EH (cell line): ENCODE measurements around the gene SOX4.
A peak's percentile ranks its signal among the peaks of the same experiment; 100 is the strongest.

ENCODE experiments used
- DNase-seq: peaks from one replicate; pipeline ENCODE4 v3.0.0-alpha.2; 2015; ENCODE audit warnings: low read depth

The SOX4 gene

GRCh38 chr6:21613809-21614208, 20.3 kb downstream of the SOX4 start:
- DNase-seq = no peak

DNA sequence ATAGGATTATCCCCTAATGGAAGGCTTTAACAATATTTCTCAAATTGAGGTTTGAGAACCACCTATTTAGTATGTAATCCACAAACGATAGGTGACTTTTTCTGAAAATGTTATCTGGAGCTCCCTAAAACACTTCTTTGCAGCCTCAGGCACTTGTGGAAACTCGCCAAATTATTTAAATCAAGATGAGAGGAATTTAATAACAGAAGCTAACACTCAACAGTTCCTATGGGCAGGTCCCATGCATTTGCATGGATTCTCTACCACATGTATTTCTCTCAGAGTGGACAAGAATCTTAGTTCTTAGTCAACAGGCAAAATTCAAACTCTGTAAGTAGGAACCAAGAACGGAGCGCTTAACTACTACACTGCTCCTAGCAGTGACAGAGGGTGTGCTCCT, 20.7 kb downstream of the SOX4 start:
- no peak for DNase-seq

DNA sequence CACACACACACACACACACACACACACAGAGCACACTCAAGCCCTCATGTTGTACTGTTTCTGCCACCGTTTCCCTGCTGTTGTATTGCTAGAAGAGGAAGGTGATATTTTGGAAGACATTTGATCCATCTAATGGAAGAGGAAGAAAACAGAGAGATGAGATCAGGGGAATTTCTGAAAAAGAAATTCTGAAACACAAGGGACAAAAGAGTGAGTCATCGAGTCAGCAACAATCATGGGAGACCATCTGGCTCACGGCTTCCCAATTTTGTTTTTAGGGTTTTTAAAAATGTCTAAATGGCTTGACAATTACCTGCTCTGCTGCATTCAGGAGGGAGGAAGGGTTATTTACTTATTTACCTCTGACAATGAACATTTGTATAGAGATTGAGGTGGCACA, 22.0 kb downstream of the SOX4 start:
- no peak for DNase-seq

DNA sequence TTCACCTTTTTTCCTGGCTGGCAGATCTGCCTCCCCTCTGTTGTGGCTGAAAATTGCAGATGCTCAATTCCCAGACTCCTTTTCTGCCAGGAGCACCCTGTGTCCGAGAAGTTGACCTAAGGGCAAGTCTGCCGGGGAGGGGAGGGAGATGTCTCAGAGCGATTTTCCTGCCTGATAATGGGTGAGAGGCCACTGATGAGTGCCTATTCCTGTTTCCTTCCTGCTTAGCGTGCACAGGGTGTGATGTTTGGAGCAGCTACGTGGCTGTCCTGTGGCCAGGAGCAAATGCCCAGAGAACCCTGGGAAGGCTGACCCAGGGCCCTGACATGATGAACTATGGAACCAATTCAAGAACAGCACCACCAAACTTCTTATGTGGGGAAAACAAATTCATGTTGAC, 22.5 kb downstream of the SOX4 start:
- DNase-seq = no peak

GRCh38 chr6:21625642-21626041, 32.1 kb downstream of the SOX4 start:
- DNase-seq = no peak

- DNase-seq = no peak
These were observed 33.2 kb downstream of the SOX4 start for GRCh38 chr6:21626756-21627155.

GRCh38 chr6:21628160-21628559, 34.6 kb downstream of the SOX4 start:
- no peak for DNase-seq

- DNase-seq = no peak
These were observed 40.1 kb downstream of the SOX4 start for GRCh38 chr6:21633511-21634109.

GRCh38 chr6:21634582-21634981, 41.0 kb downstream of the SOX4 start:
- peak; percentile 92 for DNase-seq

DNA sequence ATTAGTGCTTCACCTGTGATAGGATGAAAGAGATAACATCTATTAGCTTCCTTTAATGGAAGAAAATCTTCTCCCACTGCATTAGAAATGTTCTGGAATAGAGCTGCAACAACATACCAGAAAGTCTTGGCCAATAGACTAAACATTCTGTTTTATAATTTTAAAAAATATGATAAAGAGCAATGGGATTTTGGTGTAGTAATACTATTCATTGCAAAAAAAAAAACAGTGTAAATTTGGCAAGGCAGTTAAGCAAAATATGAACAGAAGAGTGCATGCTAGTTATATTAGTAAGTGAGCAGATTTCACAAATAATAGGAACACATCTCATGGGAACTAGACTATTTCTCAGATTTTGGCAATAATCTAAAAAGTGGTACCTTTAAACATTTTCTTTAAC, 43.3 kb downstream of the SOX4 start:
- no peak for DNase-seq

DNA sequence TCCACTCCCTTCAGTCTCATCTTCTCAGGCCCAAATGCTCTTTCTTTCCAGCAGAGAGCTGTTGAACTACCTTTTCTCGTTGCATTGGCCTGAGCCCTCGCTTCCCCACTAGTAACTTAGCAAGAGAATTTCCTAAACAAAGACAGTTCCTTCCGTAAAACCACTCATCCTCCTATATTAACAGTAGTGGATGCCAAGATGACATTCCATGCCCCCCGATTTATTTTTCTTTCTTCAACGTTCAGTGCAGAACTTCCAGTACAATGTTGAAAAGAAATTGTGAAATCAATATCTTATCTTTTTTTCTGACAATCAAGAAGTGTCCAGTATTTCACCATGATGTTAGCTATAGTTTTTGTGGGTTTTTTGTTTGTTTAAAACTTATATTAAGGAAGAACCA, 45.8 kb downstream of the SOX4 start:
- no peak for DNase-seq
